HG03064 (cell line): ENCODE measurements around the gene KRTAP10-10.
"Not testable (repeated sequence)": the region's sequence is repeated elsewhere in the genome, so short reads cannot be mapped to it uniquely, and the experiment has no call there.

Experiments used
- ATAC-seq: cut with Tn5 transposase; IDR thresholded peaks from one replicate; pipeline ENCODE4 v1.9.1; 2021; ENCODE audit warnings: low read depth; ENCODE audit not compliant: unreplicated experiment

Gene KRTAP10-10

DNA sequence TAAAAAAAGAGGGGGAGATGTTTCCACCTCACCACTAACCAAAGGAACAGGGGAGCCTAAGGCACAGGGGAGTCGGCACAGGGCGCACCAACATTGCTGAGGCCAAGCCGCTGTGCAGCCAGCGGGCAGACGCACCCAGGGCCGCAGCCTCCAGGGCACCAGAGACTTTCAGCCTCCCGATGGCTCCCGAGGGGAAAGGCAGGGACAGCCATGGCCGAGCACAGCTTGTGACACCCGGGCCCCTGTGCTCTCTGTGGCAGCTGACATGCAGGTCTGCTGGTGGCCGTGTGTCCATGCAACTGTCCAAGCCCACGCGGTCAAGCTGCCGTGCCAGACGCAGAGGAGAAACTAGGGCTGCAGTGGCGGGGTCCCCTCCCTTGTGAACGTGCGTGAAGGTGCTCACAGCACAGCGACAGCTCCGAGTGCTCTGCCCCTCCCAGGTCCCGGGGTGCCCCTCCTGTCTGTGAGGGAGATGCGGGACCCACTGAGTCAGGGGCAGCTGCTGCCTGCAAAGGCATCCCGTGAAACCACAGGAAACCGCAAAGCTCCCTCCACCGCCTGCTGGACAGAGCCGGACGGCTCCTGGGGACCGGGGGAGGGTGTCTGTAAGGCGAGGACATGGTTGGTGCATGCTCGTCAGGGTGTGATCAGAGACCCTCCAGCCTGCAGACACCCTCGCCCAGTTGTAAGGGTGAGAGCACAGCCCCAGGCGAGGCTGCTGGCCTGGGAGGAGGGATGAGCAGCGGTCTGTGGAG is 11.6 kb downstream of the KRTAP10-10 start:
- no peak for ATAC-seq

DNA sequence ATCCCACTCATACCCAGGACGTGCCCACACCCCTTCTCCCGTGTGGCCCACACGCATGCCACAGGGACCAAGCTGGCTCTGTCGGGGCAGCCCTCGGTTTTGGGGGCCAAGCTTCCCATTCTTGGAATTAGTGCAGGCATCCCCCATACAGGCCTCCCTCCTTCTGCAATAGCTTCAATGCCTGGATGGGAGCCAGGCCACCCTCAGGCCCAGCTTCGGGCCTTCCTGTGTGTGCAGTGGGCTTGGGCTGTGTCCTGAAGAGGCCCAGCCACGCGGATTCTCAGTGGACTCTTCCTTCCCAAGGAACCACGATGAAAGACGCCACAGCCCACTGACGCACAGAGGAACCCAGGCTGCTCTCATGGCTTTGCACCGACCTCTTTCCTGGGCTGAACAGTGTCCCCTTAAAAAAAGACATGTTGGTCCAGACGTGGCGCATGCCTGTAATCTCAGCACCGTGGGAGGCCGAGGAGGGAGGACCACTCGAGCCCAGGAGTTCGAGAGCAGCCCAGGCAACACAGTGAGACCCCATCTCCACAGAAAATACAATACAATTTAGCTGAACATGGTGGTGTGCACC is 12.5 kb downstream of the KRTAP10-10 start:
- no peak for ATAC-seq

DNA sequence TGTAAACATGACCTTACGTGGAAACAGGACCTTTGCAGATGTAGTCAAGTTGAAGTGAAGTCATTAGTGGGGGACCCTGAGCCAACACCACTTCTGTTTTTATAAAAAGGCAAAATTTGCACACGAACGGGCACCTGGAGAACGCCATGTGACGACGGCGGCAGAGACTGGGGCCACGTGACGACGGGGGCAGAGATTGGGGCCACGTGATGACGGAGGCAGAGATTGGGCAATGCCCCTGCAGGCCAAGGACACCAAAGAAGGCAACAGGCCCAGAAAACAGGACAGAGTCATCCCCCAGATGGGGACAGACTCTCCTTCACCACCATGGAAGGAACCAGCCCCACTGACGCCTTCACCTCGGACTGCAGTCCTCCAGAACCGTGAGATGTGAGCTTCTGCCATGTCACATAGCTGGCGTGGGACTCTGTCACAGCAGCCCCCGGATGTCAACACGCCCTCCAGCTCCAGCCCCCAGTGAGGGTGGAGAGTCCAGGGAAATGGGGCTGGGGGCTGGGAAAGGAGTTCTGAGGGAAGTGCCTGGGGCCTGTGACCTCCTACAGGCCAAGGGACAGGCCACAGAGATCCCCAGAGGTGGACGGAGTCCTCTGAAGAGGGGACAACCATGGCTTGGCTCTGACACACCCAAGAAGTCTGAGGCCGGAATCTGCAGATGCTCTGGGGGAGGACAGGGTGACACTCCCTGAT is 13.3 kb downstream of the KRTAP10-10 start:
- no peak for ATAC-seq

DNA sequence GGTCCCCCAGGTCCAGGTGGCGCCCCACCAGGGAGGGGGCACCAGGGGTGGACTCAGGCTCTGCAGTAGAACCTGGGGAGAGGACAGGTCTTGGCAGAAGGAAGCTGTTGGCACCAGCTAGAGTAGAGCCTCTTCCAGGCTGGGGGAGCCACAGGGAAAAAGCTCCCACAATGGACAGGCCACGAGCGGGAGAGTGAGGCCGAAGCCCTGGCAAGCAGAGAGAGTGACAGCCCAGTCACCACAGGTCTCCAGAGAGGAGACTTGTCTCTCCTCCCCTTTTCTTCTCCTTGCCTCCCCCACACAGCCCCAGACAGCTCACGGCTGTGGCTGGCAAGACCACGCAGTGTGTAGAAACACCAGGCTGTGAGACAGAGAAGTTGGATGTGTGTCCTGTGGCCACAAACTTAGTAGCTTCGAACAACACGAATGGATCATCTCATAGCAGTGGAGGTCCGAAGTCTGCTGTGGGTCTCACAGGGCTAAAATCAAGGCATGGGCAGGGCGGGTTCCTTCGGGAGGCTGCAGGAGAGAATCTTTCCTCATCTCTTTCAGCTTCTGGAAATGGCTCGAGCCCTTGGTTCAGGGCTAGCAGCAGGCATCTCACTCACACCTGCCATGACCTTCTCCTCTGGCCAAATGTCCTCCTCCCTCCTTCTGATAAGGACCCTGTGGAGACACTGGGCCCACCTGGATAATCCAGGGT is 14.0 kb downstream of the KRTAP10-10 start:
- no peak for ATAC-seq

DNA sequence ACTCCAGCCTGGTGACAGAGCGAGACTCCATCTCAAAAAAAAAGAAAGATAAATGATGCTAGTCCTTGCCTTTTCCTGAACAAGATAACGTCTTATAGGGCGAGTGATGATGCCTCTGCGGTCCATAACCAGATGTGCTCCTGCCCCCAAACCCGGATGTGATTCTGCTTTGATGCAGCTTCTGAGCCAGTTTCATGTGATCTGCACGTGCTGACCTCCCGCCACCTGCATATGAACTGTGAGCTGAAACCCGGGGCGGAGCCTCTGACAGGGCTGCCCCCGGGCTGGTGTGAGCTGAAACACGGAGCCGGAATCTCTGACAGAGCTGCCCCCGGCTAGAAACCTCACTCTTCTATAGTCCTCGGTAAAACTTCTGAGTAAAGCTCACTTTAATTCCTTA is 16.0 kb downstream of the KRTAP10-10 start:
- no peak for ATAC-seq

DNA sequence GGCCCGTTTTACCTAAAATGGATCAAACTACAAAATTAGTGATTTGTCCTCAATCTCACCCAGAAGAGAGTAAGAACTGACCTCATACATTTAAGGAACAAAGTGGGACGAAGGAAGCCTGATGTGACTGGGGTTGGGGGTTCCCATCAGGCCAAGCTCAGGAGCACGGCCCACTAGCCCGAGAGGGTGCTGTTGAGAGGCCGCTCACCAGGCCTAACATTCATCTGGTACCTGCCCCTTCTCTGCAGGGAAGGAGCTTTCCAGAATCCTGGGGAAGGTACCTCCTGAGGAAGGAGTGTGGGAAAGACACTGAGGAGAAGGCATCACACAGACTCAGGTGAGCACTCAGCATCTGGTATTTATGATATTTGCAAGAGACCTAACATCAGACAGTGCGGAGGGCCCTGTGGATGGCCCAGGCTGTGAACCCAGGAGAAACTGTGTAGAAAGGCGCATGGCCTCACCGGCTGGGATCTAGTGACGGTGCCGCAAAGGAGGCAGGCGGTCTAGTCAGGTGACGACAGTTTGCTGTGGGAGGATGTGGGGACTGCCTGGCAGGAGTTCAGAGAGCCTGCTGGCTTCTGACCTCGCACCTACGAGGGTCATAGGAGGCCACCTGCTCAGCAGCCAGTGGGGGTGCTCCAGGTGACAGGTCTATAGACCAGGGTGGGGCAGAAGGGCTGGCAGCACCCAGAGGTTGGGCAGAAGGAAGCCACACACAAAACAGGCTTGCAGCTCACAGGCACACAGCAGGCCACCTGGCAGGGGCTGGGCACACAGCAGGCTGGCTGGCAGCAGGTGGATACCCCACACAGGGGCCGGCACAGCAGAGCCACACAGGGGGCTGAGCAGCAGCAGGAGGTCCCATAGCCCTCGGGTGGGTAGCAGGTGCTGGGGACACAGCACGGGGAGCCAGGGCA is 16.8 kb downstream of the KRTAP10-10 start:
- ATAC-seq: no peak

DNA sequence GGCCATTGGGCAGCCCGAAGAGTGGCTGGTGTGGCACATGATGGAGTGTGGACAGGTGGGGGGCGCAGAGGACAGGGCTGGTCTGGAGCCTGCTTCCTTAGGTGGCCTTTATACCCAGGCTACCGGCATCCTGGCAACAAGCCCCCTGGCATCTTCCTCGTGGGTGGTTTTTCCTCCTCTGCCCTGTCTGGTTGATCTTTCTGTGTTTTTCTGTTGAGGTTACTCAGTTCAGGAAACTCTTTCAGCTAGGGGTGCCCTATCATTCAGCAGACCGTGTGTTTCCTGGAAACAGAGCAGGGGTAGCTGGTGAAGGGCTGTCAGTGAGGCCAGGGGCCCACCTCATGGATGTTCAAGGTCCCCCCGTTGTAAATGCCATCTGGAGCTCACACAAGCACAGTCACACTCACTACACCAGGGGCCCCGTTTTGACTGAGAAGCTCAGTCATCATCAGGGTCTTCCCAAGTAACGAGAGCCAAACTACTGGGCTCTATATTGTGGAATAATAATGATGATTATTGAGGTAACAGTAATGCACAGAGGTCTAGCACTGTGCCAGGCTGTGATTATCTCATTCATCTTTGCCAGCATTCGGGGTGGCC is 17.5 kb downstream of the KRTAP10-10 start, which contains the start of gene KRTAP12-4:
TSS of gene KRTAP12-4 (minus strand) at position 84 of the 600 bp plus-strand sequence. CDS start at position 39, 45 bp downstream.
- ATAC-seq: no peak

DNA sequence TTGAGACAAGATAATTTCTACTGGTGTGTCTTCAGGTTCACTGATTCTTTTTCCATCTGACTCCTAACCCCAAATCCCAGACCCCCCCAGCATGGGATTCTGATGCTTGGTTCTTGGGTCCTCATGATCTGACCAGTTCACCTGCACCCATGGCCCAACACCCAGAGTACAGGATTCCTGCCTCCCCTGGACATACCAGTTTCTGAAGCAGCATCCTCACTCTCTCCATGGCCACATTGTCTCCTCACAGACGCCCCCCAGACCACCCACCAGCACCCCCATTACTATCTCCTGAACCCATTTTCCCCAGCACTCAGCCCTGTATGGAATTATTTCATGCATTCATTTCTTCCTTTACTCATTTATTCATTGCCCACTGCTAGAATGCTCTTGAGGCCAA is 19.7 kb downstream of the KRTAP10-10 start:
- ATAC-seq: no peak

DNA sequence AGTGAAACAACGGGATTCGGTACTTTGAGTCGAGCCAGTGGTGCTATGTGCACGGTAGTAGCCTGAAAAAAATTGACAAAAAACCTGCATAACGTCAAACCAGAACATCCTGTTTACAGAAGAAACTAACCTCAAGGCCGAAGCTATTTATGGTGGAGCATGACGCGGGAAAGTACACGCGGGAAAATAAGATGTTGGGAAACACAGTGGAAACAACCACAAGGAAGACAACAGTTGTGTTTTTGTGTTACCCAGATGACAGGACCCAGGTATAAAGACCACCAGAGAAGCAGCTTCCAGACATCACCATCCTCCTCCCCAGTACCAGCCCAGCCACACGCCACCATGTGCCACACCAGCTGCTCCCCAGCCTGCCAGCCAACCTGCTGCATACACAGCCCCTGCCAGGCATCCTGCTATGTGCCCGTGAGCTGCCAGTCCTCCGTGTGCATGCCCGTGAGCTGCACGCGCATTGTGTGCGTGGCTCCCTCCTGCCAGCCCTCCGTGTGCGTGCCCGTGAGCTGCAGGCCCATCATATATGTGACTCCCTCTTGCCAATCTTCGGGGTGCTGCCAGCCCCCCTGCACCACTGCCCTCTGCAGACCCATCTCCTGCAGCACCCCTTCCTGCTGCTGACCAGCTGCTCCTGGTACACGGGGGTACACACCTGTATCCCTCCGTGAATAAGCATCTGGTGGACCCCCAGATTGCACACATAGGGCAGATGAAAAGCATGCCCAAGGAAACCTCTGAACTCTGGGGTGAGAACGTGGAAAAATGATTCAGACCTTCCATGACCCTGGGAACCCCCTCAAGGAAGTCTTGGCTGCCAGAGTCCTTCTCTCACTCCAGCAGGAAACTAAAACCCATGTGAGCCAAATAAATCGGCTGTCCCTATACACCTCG is 20.7 kb downstream of the KRTAP10-10 start, which contains the start of gene KRTAP12-3:
TSS of gene KRTAP12-3 (plus strand) at position 298 of the 906 bp plus-strand sequence. CDS start at position 346, 48 bp downstream.
- no peak for ATAC-seq

DNA sequence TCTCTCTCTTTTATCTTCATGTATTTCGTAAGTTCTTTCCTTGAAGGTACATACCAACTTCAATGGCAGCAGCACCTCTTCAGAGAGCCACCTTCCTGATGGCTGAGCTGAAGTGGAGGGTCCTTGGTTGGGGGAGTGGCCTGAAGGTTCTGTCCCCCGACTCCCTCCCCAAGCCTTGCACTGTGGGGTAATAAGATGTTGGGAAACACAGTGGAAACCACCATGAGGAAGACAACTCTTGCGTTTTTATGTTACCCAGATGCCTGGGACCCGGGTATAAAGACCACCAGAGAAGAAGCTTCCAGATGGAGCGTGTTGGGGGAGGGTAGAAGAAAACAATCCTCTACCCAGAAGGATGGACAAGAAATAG is 21.4 kb downstream of the KRTAP10-10 start:
- no peak for ATAC-seq

DNA sequence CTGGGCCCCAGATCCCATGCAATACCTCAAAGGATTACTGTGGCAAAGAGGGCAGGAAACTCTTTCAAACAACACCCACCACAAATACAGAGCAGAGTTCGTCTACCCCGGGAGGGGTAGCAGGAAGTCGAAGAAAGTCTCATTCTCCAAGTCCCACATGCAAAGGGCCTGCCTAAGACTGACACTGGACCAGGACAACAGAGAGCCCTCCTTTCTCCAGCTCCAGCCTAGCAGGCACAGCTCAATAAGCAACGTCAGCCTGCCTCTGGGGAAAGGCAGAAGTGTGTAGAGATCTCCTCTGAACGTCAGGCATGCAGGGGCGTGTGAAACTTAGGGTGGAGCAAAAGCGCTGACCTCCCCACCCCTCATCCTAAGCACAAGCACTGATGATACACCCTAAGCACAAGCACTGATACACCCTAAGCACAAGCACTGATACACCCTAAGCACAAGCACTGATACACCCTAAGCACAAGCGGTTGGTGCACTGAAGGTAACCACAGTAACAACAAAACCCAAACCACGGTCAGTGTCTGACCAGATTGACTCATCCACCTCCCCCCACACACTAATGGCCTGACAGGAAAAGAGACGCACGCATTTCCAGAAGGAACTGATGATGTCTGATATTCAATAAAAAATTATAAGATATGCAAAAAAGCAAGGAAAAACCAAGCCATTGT is 21.9 kb downstream of the KRTAP10-10 start:
- no peak for ATAC-seq

DNA sequence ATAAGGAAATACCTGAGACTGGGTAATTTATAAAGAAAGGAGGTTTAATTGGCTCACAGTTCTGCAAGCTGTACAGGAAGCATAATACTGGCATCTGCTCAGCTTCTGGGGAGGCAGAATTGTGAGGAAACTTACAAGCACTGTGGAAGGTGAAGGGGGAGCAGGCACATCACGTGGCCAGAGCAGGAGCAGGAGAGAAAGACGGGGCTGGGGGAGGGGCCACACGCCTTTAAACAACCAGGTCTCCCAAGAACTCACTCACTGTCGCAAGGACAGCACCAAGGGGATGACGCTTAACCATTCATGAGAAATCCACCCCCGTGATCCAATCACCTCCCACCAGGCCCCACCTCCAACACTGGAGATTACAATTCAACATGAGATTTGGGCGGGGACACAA is 24.4 kb downstream of the KRTAP10-10 start:
- not testable (repeated sequence) for ATAC-seq

DNA sequence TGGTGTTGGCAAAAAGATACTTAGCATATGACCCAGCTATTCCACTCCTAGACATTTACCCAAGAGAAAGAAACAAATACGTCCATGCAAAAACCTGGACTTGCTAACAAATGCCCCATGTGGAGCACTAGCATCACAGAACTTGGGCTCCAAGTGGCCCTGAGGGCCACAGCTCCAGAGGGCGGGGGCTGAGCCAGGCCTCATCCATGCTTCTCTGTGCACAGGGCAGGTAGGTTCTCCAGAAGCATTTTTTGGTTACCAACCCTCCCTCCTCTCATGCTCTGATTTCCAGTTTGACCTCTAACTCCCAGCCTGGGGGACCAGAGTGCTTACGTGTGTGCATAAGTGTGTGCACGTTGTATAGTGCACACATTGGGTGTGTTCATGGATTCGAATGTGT is 27.5 kb downstream of the KRTAP10-10 start:
- no peak for ATAC-seq

DNA sequence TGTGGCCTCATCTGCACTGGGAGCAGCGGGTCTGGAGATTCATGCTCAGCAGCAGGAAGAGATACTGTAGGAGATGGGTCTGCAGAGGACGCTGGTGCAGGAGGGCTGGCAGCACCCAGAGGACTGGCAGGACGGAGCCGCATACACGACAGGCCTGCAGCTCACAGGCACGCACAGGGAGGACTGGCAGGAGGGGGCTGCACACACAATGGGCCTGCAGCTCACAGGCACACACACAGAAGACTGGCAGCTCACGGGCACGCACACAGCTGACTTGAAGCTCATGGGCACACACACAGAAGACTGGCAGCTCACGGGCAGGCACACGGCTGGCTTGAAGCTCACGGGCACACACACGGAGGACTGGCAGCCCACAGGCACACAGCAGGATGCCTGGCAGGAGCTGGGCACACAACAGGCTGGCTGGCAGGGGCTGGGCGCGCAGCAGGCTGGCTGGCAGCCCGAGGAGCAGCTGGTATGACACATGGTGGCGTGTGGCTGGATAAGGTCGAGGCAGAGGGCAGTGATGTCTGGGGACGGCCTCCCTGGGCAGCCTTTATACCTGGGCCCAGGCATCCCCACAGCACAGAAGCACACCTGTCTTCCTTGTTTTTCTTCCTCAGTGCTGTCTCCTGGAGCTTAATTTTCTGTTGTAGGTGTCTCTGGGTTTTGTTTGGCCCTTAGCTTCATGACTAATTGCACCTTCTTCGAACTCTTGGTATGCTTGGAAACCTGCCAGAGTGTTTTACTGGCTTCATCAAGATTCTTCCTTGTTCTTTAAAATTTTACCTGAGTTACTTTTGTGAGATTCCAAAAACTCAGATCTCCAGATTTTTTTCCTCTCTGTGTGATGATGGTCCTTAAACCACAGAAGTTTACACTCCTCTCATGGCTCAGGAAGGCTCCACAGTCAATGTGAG is 29.5 kb downstream of the KRTAP10-10 start, which contains the start of gene KRTAP12-2:
TSS of gene KRTAP12-2 (minus strand) at position 527 of the 920 bp plus-strand sequence. CDS start at position 486, 41 bp downstream.
- ATAC-seq: no peak

DNA sequence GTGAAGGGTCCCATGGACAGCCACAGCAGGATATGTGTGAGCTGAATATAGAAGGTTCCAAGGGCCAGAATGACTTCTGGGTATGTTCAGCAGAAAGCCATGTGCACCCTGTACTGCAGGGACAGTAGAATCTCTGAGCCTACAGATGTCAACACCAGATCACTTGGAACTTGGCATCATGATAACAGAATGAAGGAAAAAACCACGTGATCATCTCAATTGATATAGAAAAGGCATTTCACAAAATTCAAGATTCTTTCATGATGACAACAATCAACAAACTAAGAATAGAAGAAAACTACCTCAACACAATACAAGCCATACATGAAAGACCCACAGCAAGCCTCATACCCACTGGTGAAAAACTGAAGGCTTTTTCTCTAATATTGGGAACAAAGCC is 30.5 kb downstream of the KRTAP10-10 start:
- no peak for ATAC-seq

DNA sequence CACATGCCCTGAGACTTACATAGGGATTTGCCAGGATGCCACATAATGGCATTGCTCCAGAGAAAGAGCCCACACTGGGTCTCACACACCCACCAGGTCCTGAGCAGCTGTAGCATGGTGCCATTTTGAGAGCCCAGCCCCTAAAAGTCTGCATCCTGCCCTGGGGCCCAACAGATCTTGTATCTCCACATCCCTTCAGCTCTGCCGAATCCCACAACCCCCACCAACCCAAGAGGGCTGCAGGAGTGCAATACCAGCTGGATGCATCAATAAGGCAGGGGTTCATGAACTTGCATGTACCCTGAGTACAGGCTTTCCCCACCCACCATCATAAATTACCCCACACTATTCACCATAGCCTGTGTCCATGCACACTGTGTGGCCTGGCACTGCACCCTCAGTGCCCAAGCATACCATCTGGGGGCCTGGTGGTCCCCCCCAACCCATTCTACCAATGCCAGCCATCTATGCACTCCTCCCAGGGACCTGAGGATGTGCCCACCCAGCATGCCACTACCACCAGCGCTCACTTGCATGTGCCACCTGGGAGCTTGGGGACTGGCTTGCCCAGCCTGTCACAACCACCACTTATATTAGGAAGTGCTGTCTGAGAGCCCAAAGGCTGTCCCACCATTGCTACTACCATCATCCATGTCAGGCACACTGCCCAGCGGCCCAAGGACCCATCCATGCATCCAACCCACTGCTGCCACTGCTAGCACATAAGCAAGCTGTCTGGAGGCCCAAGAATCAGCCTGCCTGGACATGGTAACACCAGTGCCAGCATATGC is 33.7 kb downstream of the KRTAP10-10 start:
- no peak for ATAC-seq
